B cell (primary cell): ENCODE measurements around the gene RNF25. TPM values are rescaled to one million over a fixed set of nuclear protein-coding genes. Genes with fewer than 3 reads are reported as not detected.

Experiments used
- ATAC-seq: fragments of 200-7000 bp; cut with Tn5 transposase; one replicate; pipeline ENCODE4 v1.10.0; 2021; ENCODE audit warnings: low read depth, mild to moderate bottlenecking, moderate number of reproducible peaks, moderate library complexity
- CTCF ChIA-PET: fragments of 350-600 bp; sonication (Branson Sonifier 250); formaldehyde crosslinking; loops from one replicate; lab custom pipeline; 2021; ENCODE audit warnings: antibody characterized with exemption, inconsistent platforms; lab: Charles Lee
- POLR2A ChIA-PET: fragments of 350-600 bp; sonication (Branson Sonifier 250); formaldehyde crosslinking; loops from one replicate; lab custom pipeline; 2021; ENCODE audit warnings: antibody characterized with exemption; lab: Charles Lee
- DNase-seq: peaks from one replicate; pipeline ENCODE4 v3.0.0; 2013
- H2AFZ ChIP-seq: 2 replicates; pipeline ENCODE4 v1.6.1; 2012; ENCODE audit warnings: mild to moderate bottlenecking, low read depth, low read length; ENCODE audit not compliant: insufficient read depth, poor library complexity, severe bottlenecking
- H3K27ac ChIP-seq, 2 donors: 1 replicate in 1 of 2; 2 replicates in 1 of 2; pipeline ENCODE4 v1.5.1; 2012 to 2013; ENCODE audit warnings: low read length in 2 of 2, mild to moderate bottlenecking in 2 of 2, moderate library complexity in 1 of 2
- H3K27me3 ChIP-seq, 4 experiments: fragments of 200-600 bp in 1 of 4; sonication (generic) in 1 of 4; replicated peaks in 1 of 4; 1 replicate in 2 of 4; 2 replicates in 2 of 4; pipeline versions ENCODE4 v1.6.1 to v1.7.0; 2013 to 2016; ENCODE audit warnings: low read length in 3 of 4, mild to moderate bottlenecking in 2 of 4, mixed read lengths in 1 of 4, moderate library complexity in 1 of 4; ENCODE audit not compliant: insufficient read depth in 4 of 4, control insufficient read depth in 3 of 4; ENCODE audit errors: control extremely low read depth in 1 of 4
- H3K36me3 ChIP-seq, 2 experiments: replicated peaks in 1 of 2; 1 replicate in 1 of 2; 2 replicates in 1 of 2; pipeline versions ENCODE4 v1.6.1 to v1.7.1; 2013; ENCODE audit warnings: low read length in 1 of 2; ENCODE audit not compliant: insufficient read depth in 2 of 2, control insufficient read depth in 1 of 2; ENCODE audit errors: control extremely low read depth in 1 of 2, extremely low read depth in 1 of 2
- H3K4me1 ChIP-seq, 2 donors: fragments of 200-600 bp in 1 of 2; sonication (generic) in 1 of 2; 1 replicate in 1 of 2; 2 replicates in 1 of 2; pipeline versions ENCODE4 v1.5.1 to v1.6.1; 2013 to 2017; ENCODE audit warnings: low read length in 2 of 2; ENCODE audit not compliant: control insufficient read depth in 2 of 2, insufficient read depth in 2 of 2
- H3K4me2 ChIP-seq: replicated peaks from 2 replicates; pipeline ENCODE3; 2012; ENCODE audit warnings: mild to moderate bottlenecking, low read depth, low read length; ENCODE audit not compliant: poor library complexity, severe bottlenecking
- H3K4me3 ChIP-seq, 5 experiments: fragments of 200-600 bp in 1 of 5; sonication (generic) in 1 of 5; 1 replicate in 3 of 5; 2 replicates in 2 of 5; pipeline versions ENCODE4 v1.5.1 to v1.7.0; 2011 to 2016; ENCODE audit warnings: low read length in 4 of 5, mild to moderate bottlenecking in 4 of 5, low read depth in 2 of 5, control low read depth in 1 of 5, moderate library complexity in 1 of 5; ENCODE audit not compliant: insufficient read depth in 1 of 5; ENCODE audit errors: control extremely low read depth in 1 of 5, extremely low read depth in 1 of 5
- H3K79me2 ChIP-seq: fragments of 200-600 bp; sonication (generic); one replicate; pipeline ENCODE4 v1.6.0; 2016; ENCODE audit warnings: low read length; ENCODE audit not compliant: control insufficient read depth, insufficient read depth
- H3K9ac ChIP-seq: fragments of 200-600 bp; sonication (generic); 2 replicates; pipeline ENCODE4 v1.6.1; 2017; ENCODE audit warnings: mild to moderate bottlenecking, low read length, moderate library complexity
- H3K9me3 ChIP-seq, 3 donors: one replicate each; pipeline versions ENCODE4 v1.6.1 to v1.7.1; 2013; ENCODE audit warnings: low read length in 2 of 3; ENCODE audit not compliant: control insufficient read depth in 2 of 3, insufficient read depth in 1 of 3; ENCODE audit errors: control extremely low read depth in 1 of 3
- H4K20me1 ChIP-seq: 2 replicates; pipeline ENCODE4 v1.6.0; 2012; ENCODE audit warnings: mild to moderate bottlenecking, low read length; ENCODE audit not compliant: insufficient read depth, control insufficient read depth, poor library complexity, severe bottlenecking
- H3K27ac Mint-ChIP-seq: one replicate; pipeline ENCODE4 v1.8.0; 2021; ENCODE audit warnings: mixed read lengths
- H3K27me3 Mint-ChIP-seq: one replicate; pipeline ENCODE4 v1.8.0; 2021; ENCODE audit warnings: mixed read lengths
- H3K4me1 Mint-ChIP-seq: one replicate; pipeline ENCODE4 v1.8.0; 2021; ENCODE audit warnings: mixed read lengths
- H3K4me3 Mint-ChIP-seq: one replicate; pipeline ENCODE4 v1.8.0; 2021; ENCODE audit warnings: mixed read lengths
- H3K9me3 Mint-ChIP-seq: one replicate; pipeline ENCODE4 v1.8.0; 2022; ENCODE audit warnings: mixed read lengths; ENCODE audit not compliant: insufficient read depth
- EZH2 ChIP-seq: IDR thresholded peaks from 2 replicates; pipeline ENCODE4 v1.6.1; 2012; ENCODE audit warnings: borderline replicate concordance, low read depth, mild to moderate bottlenecking, moderate library complexity, low read length; ENCODE audit not compliant: insufficient read depth, poor library complexity, severe bottlenecking
- WGBS: methylation state at CpG from one replicate; pipeline ENCODE4 v1.1.5; 2013; ENCODE audit warnings: missing lambda C conversion rate; ENCODE audit not compliant: insufficient coverage; 5-methylcytosine and 5-hydroxymethylcytosine counted together
- intact Hi-C: fragments of 100-400 bp; cut with micrococcal nuclease; formaldehyde crosslinking; loops from one replicate; pipeline ENCODE4 v1.10.0; 2022
- polyA plus RNA-seq: library from polyadenylated mRNA; depleted of rRNA; stranded (reverse); fragments of >200 nt; gene quantifications from 2 replicates; pipeline ENCODE4 v1.2.3, GENCODE V29; 2012
- total RNA-seq, 2 donors: library from RNA; stranded (reverse); fragments of 120-200 nt in 1 of 2; gene quantifications; 1 replicate in 1 of 2; 2 replicates in 1 of 2; pipeline versions ENCODE4 v1.2.3 to v1.2.4, GENCODE V29; 2013 to 2022
- TF ChIP-seq, protein P1 (sequence below): fragments of 200-600 bp; IDR thresholded peaks from one replicate; pipeline ENCODE4 v1.8.0; 2022; ENCODE audit warnings: antibody characterized with exemption, mild to moderate bottlenecking

Gene RNF25
- total and polyA plus RNA-seq, 2 donors (not counting 1 experiment from before 2014, with no cell fraction given) = 31.7 to 35.6 TPM

DNA sequence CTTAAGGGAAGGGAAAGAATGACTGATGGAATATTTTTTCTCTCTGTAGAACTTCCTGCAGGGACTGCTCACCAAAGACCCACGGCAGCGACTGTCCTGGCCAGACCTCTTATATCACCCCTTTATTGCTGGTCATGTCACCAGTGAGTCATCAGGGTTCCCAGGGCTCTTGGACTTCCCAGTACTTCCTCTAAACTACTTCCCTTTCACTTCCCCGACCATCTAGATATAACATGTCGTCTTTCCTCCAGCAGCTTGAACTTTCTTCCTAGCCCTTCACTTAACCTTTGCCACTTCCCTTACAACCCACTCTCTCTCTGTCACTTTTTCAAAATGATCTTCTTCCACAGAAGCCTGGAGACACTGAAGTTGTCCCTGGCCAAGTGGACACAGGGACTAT, 7.3 kb upstream of the RNF25 start:
- POLR2A ChIA-PET = no interaction called here
- Histone ChIP-seq H2AFZ (no peak overlapping the region), H3K4me3 (no peak overlapping the region), H3K79me2 (no peaks in the 10 kb centered on the region), H3K36me3 (peaks cover 1 to 4% of the 10 kb centered on the region in 2 experiments), H4K20me1 (no peaks in the 10 kb centered on the region), H3K27ac (no peak overlapping the region), H3K4me2 (no peak overlapping the region), H3K4me1 (no peaks in the 10 kb centered on the region), H3K27me3 (no peaks in the 10 kb centered on the region), H3K9me3 (no peaks in the 10 kb centered on the region), H3K9ac (no peak overlapping the region)
- Mint-ChIP-seq H3K27me3 (no peaks in the 10 kb centered on the region), H3K9me3 (no peaks in the 10 kb centered on the region), H3K4me3 (no peak overlapping the region), H3K4me1 (no peaks in the 10 kb centered on the region), H3K27ac (no peak overlapping the region)
- intact Hi-C loops = no loop called here
- ATAC-seq = no peak
- CTCF ChIA-PET = interaction anchor here (1.4 kb wide), 1 partner anchor 19 kb away, joined by 3 read pairs; no protein-coding TSS in a partner anchor
- no peak for DNase-seq
- 75% methylated on average over 4 of the region's 4 CpGs for WGBS
- TF ChIP-seq EZH2 = no peak
- TF ChIP-seq, protein P1, sequence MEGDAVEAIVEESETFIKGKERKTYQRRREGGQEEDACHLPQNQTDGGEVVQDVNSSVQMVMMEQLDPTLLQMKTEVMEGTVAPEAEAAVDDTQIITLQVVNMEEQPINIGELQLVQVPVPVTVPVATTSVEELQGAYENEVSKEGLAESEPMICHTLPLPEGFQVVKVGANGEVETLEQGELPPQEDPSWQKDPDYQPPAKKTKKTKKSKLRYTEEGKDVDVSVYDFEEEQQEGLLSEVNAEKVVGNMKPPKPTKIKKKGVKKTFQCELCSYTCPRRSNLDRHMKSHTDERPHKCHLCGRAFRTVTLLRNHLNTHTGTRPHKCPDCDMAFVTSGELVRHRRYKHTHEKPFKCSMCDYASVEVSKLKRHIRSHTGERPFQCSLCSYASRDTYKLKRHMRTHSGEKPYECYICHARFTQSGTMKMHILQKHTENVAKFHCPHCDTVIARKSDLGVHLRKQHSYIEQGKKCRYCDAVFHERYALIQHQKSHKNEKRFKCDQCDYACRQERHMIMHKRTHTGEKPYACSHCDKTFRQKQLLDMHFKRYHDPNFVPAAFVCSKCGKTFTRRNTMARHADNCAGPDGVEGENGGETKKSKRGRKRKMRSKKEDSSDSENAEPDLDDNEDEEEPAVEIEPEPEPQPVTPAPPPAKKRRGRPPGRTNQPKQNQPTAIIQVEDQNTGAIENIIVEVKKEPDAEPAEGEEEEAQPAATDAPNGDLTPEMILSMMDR = no peak

DNA sequence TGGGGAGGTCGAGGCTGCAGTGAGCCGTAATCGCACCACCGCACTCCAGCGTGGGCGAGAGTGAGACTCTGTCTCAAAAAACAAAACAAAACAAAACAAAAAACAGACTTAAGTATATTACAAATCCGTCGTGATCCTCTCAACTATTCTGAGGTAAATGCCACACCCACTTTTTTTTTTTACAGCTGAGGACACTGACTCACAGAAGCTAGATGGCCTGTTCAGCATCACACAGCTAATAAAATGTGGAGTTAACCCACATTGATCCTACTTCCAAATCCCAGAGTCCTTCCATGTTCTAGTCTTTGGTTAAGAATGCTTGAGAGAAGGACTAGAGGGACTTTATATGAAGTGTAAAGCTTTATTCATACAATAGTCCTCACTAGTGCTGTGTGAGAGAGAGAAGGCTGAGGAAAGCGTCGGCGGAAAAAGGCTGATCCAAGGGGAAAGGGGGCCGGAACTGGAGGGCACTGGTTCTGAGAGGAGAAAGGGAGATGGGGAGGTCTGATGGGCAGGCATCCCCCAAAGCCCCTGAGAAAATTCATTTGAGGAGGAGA, 627 bp downstream of the RNF25 start:
- DNase-seq = no peak
- H3K4me1 Mint-ChIP-seq = peaks cover 20% of the 10 kb centered on the region

More for the DNA sequence above, 627 bp downstream of the RNF25 start:
- Histone ChIP-seq H3K4me3 (peak overlapping the region; percentile 66 to 96 (median 84)), H3K4me1 (peaks cover 14 to 15% of the 10 kb centered on the region in 2 donors), H3K27me3 (no peaks in the 10 kb centered on the region), H3K4me2 (peak overlapping the region; percentile 85), H2AFZ (peak overlapping the region; percentile 99), H3K36me3 (peaks cover 1 to 22% of the 10 kb centered on the region in 2 experiments), H3K79me2 (peaks cover 29% of the 10 kb centered on the region), H3K27ac (peak overlapping the region; percentile 8 to 84), H3K9me3 (no peaks in the 10 kb centered on the region), H3K9ac (peak overlapping the region; percentile 86), H4K20me1 (no peaks in the 10 kb centered on the region)
- Mint-ChIP-seq H3K4me3 (peak overlapping the region; percentile 97), H3K9me3 (no peaks in the 10 kb centered on the region), H3K27me3 (no peaks in the 10 kb centered on the region), H3K27ac (peak overlapping the region; percentile 91)
- CTCF ChIA-PET = interaction anchor here (1.3 to 2.8 kb wide), 4 partner anchors 12 to 176 kb away, joined by 4 to 28 read pairs (median 9); partner anchors contain the start of genes BCS1L, TTLL4 and ZNF142
- WGBS = 50% methylated on average over 10 of the region's 12 CpGs
- no peak for TF ChIP-seq EZH2
- TF ChIP-seq, protein P1 = no peak
- POLR2A ChIA-PET = interaction anchor here (0.9 to 2.3 kb wide), 4 partner anchors 12 to 275 kb away, joined by 3 to 19 read pairs (median 4); partner anchors contain the start of genes BCS1L and ZNF142
- intact Hi-C loops = loop anchor here (5.0 kb wide), 3 partner anchors 104 to 926 kb away; partner anchors contain the start of genes ARPC2, CNOT9, STK11IP and USP37
- ATAC-seq = no peak
